HepG2 (cell line): ENCODE measurements around the gene ALS2CL. TPM values are rescaled to one million over a fixed set of nuclear protein-coding genes. Genes with fewer than 3 reads are reported as not detected.

Experiments used
- ATAC-seq: fragments of 200-7000 bp; cut with Tn5 transposase; 3 replicates; pipeline ENCODE4 v1.9.1; 2020; ENCODE audit warnings: mild to moderate bottlenecking, moderate library complexity
- BruUV-seq: library from RNA; stranded (reverse); fragments of 400-500 nt; replicated peaks from 2 replicates; lab custom pipeline; 2021; lab: Mats Ljungman, UMichigan
- CTCF ChIA-PET: fragments of 300-600 bp; formaldehyde crosslinking; extraction: SDS; loops from one replicate; lab custom pipeline; 2021; ENCODE audit warnings: low total read pairs, inconsistent platforms, low intra/inter-chr PET ratio; lab: Yijun Ruan, JAX
- POLR2A ChIA-PET: fragments of 350-600 bp; sonication (Branson Sonifier 250); formaldehyde crosslinking; loops from one replicate; lab custom pipeline; 2020; ENCODE audit warnings: antibody characterized with exemption, inconsistent platforms; lab: Yijun Ruan, JAX
- DNase-seq: peaks from one replicate; pipeline ENCODE4 v3.0.0-alpha.2; 2015; ENCODE audit warnings: low spot score
- FAIRE-seq: peaks from 3 replicates; lab custom pipeline; 2011; peaks lifted over from hg19 to GRCh38; lab: Jason Lieb, UNC
- H2AFZ ChIP-seq: one replicate; pipeline ENCODE4 v1.6.1; 2011; ENCODE audit warnings: low read length, inconsistent platforms
- H3K27ac ChIP-seq: fragments of 300-600 bp; 3 replicates; pipeline ENCODE4 v1.8.0; 2011; ENCODE audit warnings: mixed run types, mild to moderate bottlenecking, mixed read lengths, low read length, inconsistent platforms; ENCODE audit not compliant: insufficient read depth; ENCODE audit errors: extremely low read length
- H3K27me3 ChIP-seq, 2 experiments: fragments of 200-600 bp in 1 of 2; 2 replicates in 1 of 2; 3 replicates in 1 of 2; pipeline versions ENCODE4 v1.6.0 to v1.8.0; 2011; ENCODE audit warnings: low read length in 2 of 2, mild to moderate bottlenecking in 2 of 2, moderate library complexity in 2 of 2, inconsistent platforms in 1 of 2; ENCODE audit not compliant: insufficient read depth in 2 of 2, control insufficient read depth in 1 of 2
- H3K36me3 ChIP-seq, 2 experiments: fragments of 200-600 bp in 1 of 2; replicated peaks in 1 of 2; 2 replicates in 1 of 2; 3 replicates in 1 of 2; pipeline versions ENCODE4 v1.5.1 to v1.8.0; 2011; ENCODE audit warnings: low read length in 2 of 2, inconsistent platforms in 1 of 2; ENCODE audit not compliant: insufficient read depth in 2 of 2, control insufficient read depth in 1 of 2
- H3K4me1 ChIP-seq: 2 replicates; pipeline ENCODE4 v1.5.1; 2012; ENCODE audit warnings: low read length, inconsistent platforms; ENCODE audit not compliant: insufficient read depth
- H3K4me2 ChIP-seq: 2 replicates; pipeline ENCODE4 v1.6.0; 2011; ENCODE audit warnings: low read depth, low read length, inconsistent platforms
- H3K4me3 ChIP-seq, 3 experiments: fragments of 200-600 bp in 1 of 3; sonication (generic), shearing (Covaris generic) in 1 of 3; replicated peaks in 1 of 3; 2 replicates each; pipeline ENCODE4 v1.5.1; 2011 to 2016; ENCODE audit warnings: low read length in 3 of 3, inconsistent platforms in 2 of 3, low read depth in 2 of 3, mild to moderate bottlenecking in 2 of 3, control low read depth in 1 of 3, mixed read lengths in 1 of 3; ENCODE audit not compliant: insufficient read depth in 1 of 3
- H3K79me2 ChIP-seq: one replicate; pipeline ENCODE4 v1.6.1; 2011; ENCODE audit warnings: low read length, inconsistent platforms; ENCODE audit not compliant: insufficient read depth
- H3K9ac ChIP-seq: 2 replicates; pipeline ENCODE4 v1.6.0; 2011; ENCODE audit warnings: mild to moderate bottlenecking, low read depth, low read length, inconsistent platforms; ENCODE audit not compliant: insufficient read depth
- H3K9me3 ChIP-seq: 2 replicates; pipeline ENCODE4 v1.5.1; 2012; ENCODE audit warnings: mild to moderate bottlenecking, low read length
- H4K20me1 ChIP-seq: 2 replicates; pipeline ENCODE4 v1.6.0; 2011; ENCODE audit warnings: inconsistent platforms, mild to moderate bottlenecking, low read length, moderate library complexity; ENCODE audit not compliant: insufficient read depth
- ASH2L ChIP-seq: fragments of 300-600, 200-600 bp; sonication (generic); IDR thresholded peaks from 2 replicates; pipeline ENCODE4 v1.7.0; 2017; ENCODE audit warnings: low read depth, mild to moderate bottlenecking, moderate library complexity, mixed read lengths, low read length; ENCODE audit not compliant: insufficient read length
- MATR3 ChIP-seq: sonication (generic); formaldehyde crosslinking; IDR thresholded peaks from 2 replicates; pipeline ENCODE4 v1.4.0; 2020; ENCODE audit warnings: missing genetic modification reagents
- RELA ChIP-seq: sonication (generic); formaldehyde crosslinking; IDR thresholded peaks from 2 replicates; pipeline ENCODE4 v1.4.0; 2020; ENCODE audit warnings: missing genetic modification reagents
- ZNF615 ChIP-seq: sonication (generic); formaldehyde crosslinking; IDR thresholded peaks from 2 replicates; pipeline ENCODE4 v1.5.0; 2020; ENCODE audit warnings: mild to moderate bottlenecking, missing genetic modification reagents, borderline replicate concordance
- ZNF629 ChIP-seq: sonication (generic); formaldehyde crosslinking; conservative IDR thresholded peaks from 2 replicates; pipeline ENCODE4 v1.5.0; 2020; ENCODE audit warnings: missing genetic modification reagents
- WGBS: methylation state at CpG from one replicate; pipeline ENCODE4 v1.1.6; 2017; ENCODE audit warnings: low lambda C conversion rate; 5-methylcytosine and 5-hydroxymethylcytosine counted together
- in situ Hi-C: cut with HindIII; loops from 2 replicates; pipeline ENCODE4 v1.10.0; 2017; ENCODE audit warnings: low pct_unique_long_range_greater_than_20kb; ENCODE audit not compliant: extremely low pct_ligation_motif_present
- intact Hi-C: fragments of 100-400 bp; cut with micrococcal nuclease; formaldehyde crosslinking; loops from one replicate; pipeline ENCODE4 v1.10.0; 2022; ENCODE audit not compliant: unreplicated experiment
- polyA plus RNA-seq, 8 experiments: library from polyadenylated mRNA; depleted of rRNA in 3 of 8; stranded (reverse) in 7 of 8; unstranded in 1 of 8; fragments of >200 nt; fragmentation: Illumina TruSeq in 4 of 8; extraction: Trizol in 4 of 8; gene quantifications; 2 replicates each; pipeline versions ENCODE4 v1.2.1 to v1.2.3, GENCODE V29; 2011 to 2016; ENCODE audit warnings: low read depth in 4 of 8, missing spikeins in 1 of 8, mixed read lengths in 1 of 8; ENCODE audit not compliant: insufficient read depth in 1 of 8
- total RNA-seq, 5 experiments: library from RNA; depleted of rRNA; stranded (reverse); fragments of >200 nt; fragmentation: Illumina TruSeq; extraction: Trizol; gene quantifications; 2 replicates each; pipeline ENCODE4 v1.2.3, GENCODE V29; 2016; ENCODE audit warnings: low read depth in 1 of 5
- TF ChIP-seq, protein P1 (sequence below): sonication (generic); formaldehyde crosslinking; IDR thresholded peaks from 2 replicates; pipeline ENCODE4 v1.4.0; 2020; ENCODE audit warnings: missing genetic modification reagents

Gene ALS2CL
- total and polyA plus RNA-seq, 2 of the 13 experiments (the other 11 are each of a cell fraction or from before 2014, with no cell fraction given): not detected

DNA sequence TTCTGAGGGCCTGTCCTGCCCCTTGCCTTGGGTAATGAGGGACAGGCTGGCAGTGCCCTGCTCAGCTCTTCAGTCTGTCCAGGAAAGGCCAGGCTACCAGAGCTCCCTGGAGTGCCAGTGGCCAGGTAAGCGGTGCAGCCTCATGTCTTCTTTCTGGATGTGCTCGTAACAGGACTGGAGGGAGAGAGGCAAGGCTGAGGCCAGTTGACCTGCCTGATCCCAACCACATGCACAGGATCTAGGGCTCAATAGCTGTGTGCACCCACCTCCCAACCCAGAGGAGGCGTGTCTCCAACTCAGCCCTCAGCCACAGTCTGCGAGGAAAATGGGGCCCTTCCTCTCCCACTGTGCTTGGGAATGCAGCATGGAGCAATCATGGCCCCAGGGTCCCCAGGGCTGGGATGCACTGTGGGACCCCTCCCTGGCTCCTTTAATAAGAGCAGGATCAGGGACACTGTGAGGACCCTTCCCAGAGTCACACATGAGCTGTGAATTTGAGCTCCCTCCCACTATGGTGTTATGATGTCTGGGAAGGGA lies 22.5 kb downstream of the ALS2CL start (continued):
- TF ChIP-seq, protein P1, sequence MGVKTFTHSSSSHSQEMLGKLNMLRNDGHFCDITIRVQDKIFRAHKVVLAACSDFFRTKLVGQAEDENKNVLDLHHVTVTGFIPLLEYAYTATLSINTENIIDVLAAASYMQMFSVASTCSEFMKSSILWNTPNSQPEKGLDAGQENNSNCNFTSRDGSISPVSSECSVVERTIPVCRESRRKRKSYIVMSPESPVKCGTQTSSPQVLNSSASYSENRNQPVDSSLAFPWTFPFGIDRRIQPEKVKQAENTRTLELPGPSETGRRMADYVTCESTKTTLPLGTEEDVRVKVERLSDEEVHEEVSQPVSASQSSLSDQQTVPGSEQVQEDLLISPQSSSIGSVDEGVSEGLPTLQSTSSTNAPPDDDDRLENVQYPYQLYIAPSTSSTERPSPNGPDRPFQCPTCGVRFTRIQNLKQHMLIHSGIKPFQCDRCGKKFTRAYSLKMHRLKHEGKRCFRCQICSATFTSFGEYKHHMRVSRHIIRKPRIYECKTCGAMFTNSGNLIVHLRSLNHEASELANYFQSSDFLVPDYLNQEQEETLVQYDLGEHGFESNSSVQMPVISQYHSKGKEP: no peak
- TF ChIP-seq ZNF615: no peak
- TF ChIP-seq MATR3 (CRISPR knock-in tag): no peak
- no peak for TF ChIP-seq RELA (CRISPR knock-in tag)

DNA sequence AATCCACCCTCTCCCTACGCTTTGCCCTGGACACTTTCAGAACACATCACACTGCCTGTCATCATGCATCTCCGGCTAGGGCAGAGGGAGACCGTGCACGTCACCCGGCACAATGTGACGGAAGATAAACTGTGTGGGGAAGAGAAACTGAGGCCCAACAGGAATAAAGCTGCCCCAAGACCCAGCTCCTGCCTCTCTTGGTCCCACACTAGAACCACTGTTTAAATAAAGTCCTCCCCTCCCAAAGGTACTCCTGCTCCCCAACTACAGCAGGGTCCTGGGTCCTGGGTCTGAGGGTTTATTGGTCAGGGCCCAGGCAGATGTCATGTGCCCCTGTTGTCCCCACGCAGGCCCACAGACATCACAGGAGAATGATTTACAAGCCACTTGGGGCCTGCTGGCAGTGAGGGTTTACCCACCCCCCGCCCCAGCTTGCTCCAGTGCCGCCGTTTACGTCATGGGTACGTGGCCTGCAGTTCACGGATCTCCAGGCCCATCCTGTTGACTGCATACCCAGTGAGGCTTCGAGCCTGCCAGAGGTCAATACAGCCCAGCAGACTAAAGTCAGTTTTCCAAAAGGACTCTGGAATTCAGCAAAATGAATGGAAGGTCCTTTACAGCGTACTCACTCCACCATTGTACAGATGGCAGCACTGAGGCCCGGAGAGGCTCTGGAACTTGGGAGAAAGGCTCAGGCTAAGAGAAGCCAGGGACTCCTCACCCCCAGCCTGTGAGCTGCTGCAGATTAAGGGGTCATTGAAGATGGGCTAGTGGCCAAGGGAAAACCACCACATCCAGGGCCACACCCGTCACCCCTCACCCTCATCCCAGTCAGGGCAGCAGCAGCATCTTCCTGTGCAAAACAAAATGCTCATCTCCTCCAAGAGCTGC lies 23.2 kb downstream of the ALS2CL start:
- no peak overlapping the region for H3K4me3 ChIP-seq
- intact Hi-C loops: no loop called here
- TF ChIP-seq ZNF629 (CRISPR knock-in tag) (peak; percentile 28; the same call in 1 of the 2 replicates), ASH2L (no peak)
- POLR2A ChIA-PET: no interaction called here
- H3K27ac ChIP-seq: no peak overlapping the region
- peaks cover 0 to 25% of the 10 kb centered on the region in 2 experiments; a peak in 3 of 5 replicates for H3K27me3 ChIP-seq
- H2AFZ ChIP-seq: no peak overlapping the region
- H3K36me3 ChIP-seq: no peaks in the 10 kb centered on the region
- no peaks in the 10 kb centered on the region for H4K20me1 ChIP-seq
- CTCF ChIA-PET: no interaction called here
- DNase-seq: no peak
- no TSS peak for BruUV-seq
- no peak overlapping the region for H3K4me2 ChIP-seq
- H3K9me3 ChIP-seq: no peaks in the 10 kb centered on the region
- no peak overlapping the region for H3K9ac ChIP-seq
- H3K4me1 ChIP-seq: no peaks in the 10 kb centered on the region
- FAIRE-seq: no peak
- no peaks in the 10 kb centered on the region for H3K79me2 ChIP-seq
- ATAC-seq: no peak
- 58% methylated on average over 11 of the region's 17 CpGs for WGBS
- in situ Hi-C loops: loop anchor here (10.0 kb wide), 1 partner anchor 185 kb away; no protein-coding TSS in a partner anchor
